ENCODE results near the gene BEND6. TPM values are rescaled to one million over a fixed set of nuclear protein-coding genes. Genes with fewer than 3 reads are reported as not detected.

BEND6 gene
- total RNA-seq, 1 donor from 2014 or later, result 1.5 TPM

GRCh38 chr6:56940463-56940862 is 14.4 kb upstream of the BEND6 start:
- no peak for DNase-seq (ENCODE audit: extremely low spot score in 2 of 2)
- H3K27me3 ChIP-seq, result no peaks in the 10 kb centered on the region
- no peak overlapping the region for H3K4me3 ChIP-seq
- H3K4me1 ChIP-seq, result no peaks in the 10 kb centered on the region
- peaks cover 9% of the 10 kb centered on the region for H3K9me3 ChIP-seq
- intact Hi-C loops (cut with DNase I), result no loop called here
- H3K27ac ChIP-seq, result no peak overlapping the region
- TF ChIP-seq POLR2A (IDR thresholded peaks at IDR 0.05), result no peak
- TF ChIP-seq CTCF (IDR thresholded peaks at IDR 0.05), result no peak
- no peak for TF ChIP-seq POLR2AphosphoS5 (IDR thresholded peaks at IDR 0.05; ENCODE audit: insufficient read depth in 1 of 2, low read depth in 1 of 2)
- H3K36me3 ChIP-seq, result no peaks in the 10 kb centered on the region

- H3K27ac ChIP-seq, result no peak overlapping the region
- H3K4me3 ChIP-seq, result no peak overlapping the region
- peaks cover 9% of the 10 kb centered on the region for H3K9me3 ChIP-seq
- TF ChIP-seq CTCF (IDR thresholded peaks at IDR 0.05) (no peak), POLR2A (IDR thresholded peaks at IDR 0.05) (no peak), POLR2AphosphoS5 (IDR thresholded peaks at IDR 0.05; ENCODE audit: insufficient read depth in 1 of 2, low read depth in 1 of 2) (no peak)
- no peaks in the 10 kb centered on the region for H3K4me1 ChIP-seq
- DNase-seq (ENCODE audit: extremely low spot score in 2 of 2), result no peak
- intact Hi-C loops (cut with DNase I), result no loop called here
- no peaks in the 10 kb centered on the region for H3K36me3 ChIP-seq
- H3K27me3 ChIP-seq, result no peaks in the 10 kb centered on the region
These were observed 13.9 kb upstream of the BEND6 start for GRCh38 chr6:56940977-56941376.

- DNase-seq (ENCODE audit: extremely low spot score in 2 of 2), result no peak
- Histone ChIP-seq H3K4me3 (no peak overlapping the region), H3K27ac (no peak overlapping the region), H3K27me3 (no peaks in the 10 kb centered on the region), H3K9me3 (peaks cover 9% of the 10 kb centered on the region), H3K36me3 (no peaks in the 10 kb centered on the region), H3K4me1 (no peaks in the 10 kb centered on the region)
- intact Hi-C loops (cut with DNase I), result no loop called here
- TF ChIP-seq CTCF (IDR thresholded peaks at IDR 0.05) (no peak), POLR2A (IDR thresholded peaks at IDR 0.05) (no peak), POLR2AphosphoS5 (IDR thresholded peaks at IDR 0.05; ENCODE audit: insufficient read depth in 1 of 2, low read depth in 1 of 2) (no peak)
These were observed 10.2 kb upstream of the BEND6 start for GRCh38 chr6:56944661-56945060.

- intact Hi-C loops (cut with DNase I), result no loop called here
- Histone ChIP-seq H3K27me3 (no peaks in the 10 kb centered on the region), H3K27ac (no peak overlapping the region), H3K4me3 (no peak overlapping the region), H3K9me3 (peaks cover 9% of the 10 kb centered on the region), H3K4me1 (no peaks in the 10 kb centered on the region), H3K36me3 (no peaks in the 10 kb centered on the region)
- TF ChIP-seq POLR2A (IDR thresholded peaks at IDR 0.05) (no peak), POLR2AphosphoS5 (IDR thresholded peaks at IDR 0.05; ENCODE audit: insufficient read depth in 1 of 2, low read depth in 1 of 2) (no peak), CTCF (IDR thresholded peaks at IDR 0.05) (no peak)
- DNase-seq (ENCODE audit: extremely low spot score in 2 of 2), result no peak
These were observed 8.5 kb upstream of the BEND6 start for GRCh38 chr6:56946368-56946767.

- TF ChIP-seq POLR2AphosphoS5 (IDR thresholded peaks at IDR 0.05; ENCODE audit: insufficient read depth in 1 of 2, low read depth in 1 of 2) (no peak), POLR2A (IDR thresholded peaks at IDR 0.05) (no peak), CTCF (IDR thresholded peaks at IDR 0.05) (no peak)
- intact Hi-C loops (cut with DNase I), result no loop called here
- DNase-seq (ENCODE audit: extremely low spot score in 2 of 2), result no peak
- no peak overlapping the region for H3K27ac ChIP-seq
- no peaks in the 10 kb centered on the region for H3K9me3 ChIP-seq
- no peaks in the 10 kb centered on the region for H3K27me3 ChIP-seq
- H3K4me3 ChIP-seq, result no peak overlapping the region
- no peaks in the 10 kb centered on the region for H3K36me3 ChIP-seq
- H3K4me1 ChIP-seq, result peaks cover 2% of the 10 kb centered on the region
These were observed 7.0 kb upstream of the BEND6 start for GRCh38 chr6:56947924-56948323.

All from vagina (tissue), 2 donors.